DND-41 (cell line): Measurements from ENCODE around the gene AGR3.

Experiments used
- ATAC-seq: fragments of 200-7000 bp; cut with Tn5 transposase; 3 replicates; pipeline ENCODE4 v1.9.1; 2021; ENCODE audit warnings: low read depth; ENCODE audit not compliant: insufficient read depth
- DNase-seq: peaks from one replicate; pipeline ENCODE4 v3.0.0-alpha.2; 2020
- H2AFZ ChIP-seq: 2 replicates; pipeline ENCODE4 v1.6.0; 2012; ENCODE audit warnings: low read depth, low read length
- H3K27ac ChIP-seq: 2 replicates; pipeline ENCODE4 v1.5.1; 2012; ENCODE audit warnings: low read length, inconsistent platforms
- H3K27me3 ChIP-seq: fragments of 200-600 bp; sonication (generic); 2 replicates; pipeline ENCODE4 v1.6.0; 2012; ENCODE audit warnings: low read length, mild to moderate bottlenecking, inconsistent platforms; ENCODE audit not compliant: insufficient read depth, poor library complexity
- H3K36me3 ChIP-seq: 2 replicates; pipeline ENCODE4 v1.5.1; 2012; ENCODE audit warnings: low read length, inconsistent platforms; ENCODE audit not compliant: insufficient read depth
- H3K4me1 ChIP-seq: 2 replicates; pipeline ENCODE4 v1.5.1; 2012; ENCODE audit warnings: mild to moderate bottlenecking, low read length; ENCODE audit not compliant: insufficient read depth
- H3K4me2 ChIP-seq: 2 replicates; pipeline ENCODE4 v1.6.0; 2012; ENCODE audit warnings: mild to moderate bottlenecking, moderate library complexity, low read length, inconsistent platforms; ENCODE audit not compliant: insufficient read depth
- H3K4me3 ChIP-seq, 2 experiments: fragments of 200-600 bp in 1 of 2; shearing (Covaris generic) in 1 of 2; 2 replicates each; pipeline ENCODE4 v1.5.1; 2012 to 2016; ENCODE audit warnings: inconsistent platforms in 2 of 2, low read length in 2 of 2, mild to moderate bottlenecking in 2 of 2, low read depth in 1 of 2, moderate library complexity in 1 of 2
- H3K79me2 ChIP-seq: 2 replicates; pipeline ENCODE4 v1.6.0; 2012; ENCODE audit warnings: low read length, inconsistent platforms; ENCODE audit not compliant: insufficient read depth
- H3K9ac ChIP-seq: 2 replicates; pipeline ENCODE4 v1.6.0; 2012; ENCODE audit warnings: low read depth, mild to moderate bottlenecking, inconsistent platforms, low read length, moderate library complexity
- H3K9me3 ChIP-seq: 2 replicates; pipeline ENCODE4 v1.5.1; 2012; ENCODE audit warnings: low read length, moderate library complexity, mild to moderate bottlenecking, inconsistent platforms; ENCODE audit not compliant: insufficient read depth, severe bottlenecking
- H4K20me1 ChIP-seq: 2 replicates; pipeline ENCODE4 v1.6.0; 2012; ENCODE audit warnings: low read length; ENCODE audit not compliant: insufficient read depth
- EZH2 ChIP-seq: IDR thresholded peaks from 3 replicates; pipeline ENCODE4 v1.6.1; 2012; ENCODE audit warnings: borderline replicate concordance, low read depth, mild to moderate bottlenecking, moderate library complexity, low read length, inconsistent platforms; ENCODE audit not compliant: severe bottlenecking
- TF ChIP-seq, protein P1 (sequence below): IDR thresholded peaks from 2 replicates; pipeline ENCODE4 v1.5.1; 2012; ENCODE audit warnings: borderline replicate concordance, low read length, moderate library complexity, mild to moderate bottlenecking; ENCODE audit not compliant: poor library complexity, severe bottlenecking; ENCODE audit errors: extremely low read depth

Gene AGR3

GRCh38 chr7:16908561-16908960 is 26.8 kb upstream of the AGR3 start:
- Histone ChIP-seq H4K20me1 (no peaks in the 10 kb centered on the region), H3K27ac (no peak overlapping the region), H3K27me3 (no peaks in the 10 kb centered on the region), H3K4me1 (no peaks in the 10 kb centered on the region), H3K9ac (no peak overlapping the region), H3K9me3 (peaks cover 5% of the 10 kb centered on the region), H3K36me3 (no peaks in the 10 kb centered on the region), H3K79me2 (no peaks in the 10 kb centered on the region), H3K4me3 (no peak overlapping the region), H2AFZ (no peak overlapping the region), H3K4me2 (no peak overlapping the region)
- ATAC-seq (no peak), DNase-seq (no peak)
- TF ChIP-seq EZH2: no peak
- TF ChIP-seq, protein P1, sequence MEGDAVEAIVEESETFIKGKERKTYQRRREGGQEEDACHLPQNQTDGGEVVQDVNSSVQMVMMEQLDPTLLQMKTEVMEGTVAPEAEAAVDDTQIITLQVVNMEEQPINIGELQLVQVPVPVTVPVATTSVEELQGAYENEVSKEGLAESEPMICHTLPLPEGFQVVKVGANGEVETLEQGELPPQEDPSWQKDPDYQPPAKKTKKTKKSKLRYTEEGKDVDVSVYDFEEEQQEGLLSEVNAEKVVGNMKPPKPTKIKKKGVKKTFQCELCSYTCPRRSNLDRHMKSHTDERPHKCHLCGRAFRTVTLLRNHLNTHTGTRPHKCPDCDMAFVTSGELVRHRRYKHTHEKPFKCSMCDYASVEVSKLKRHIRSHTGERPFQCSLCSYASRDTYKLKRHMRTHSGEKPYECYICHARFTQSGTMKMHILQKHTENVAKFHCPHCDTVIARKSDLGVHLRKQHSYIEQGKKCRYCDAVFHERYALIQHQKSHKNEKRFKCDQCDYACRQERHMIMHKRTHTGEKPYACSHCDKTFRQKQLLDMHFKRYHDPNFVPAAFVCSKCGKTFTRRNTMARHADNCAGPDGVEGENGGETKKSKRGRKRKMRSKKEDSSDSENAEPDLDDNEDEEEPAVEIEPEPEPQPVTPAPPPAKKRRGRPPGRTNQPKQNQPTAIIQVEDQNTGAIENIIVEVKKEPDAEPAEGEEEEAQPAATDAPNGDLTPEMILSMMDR: no peak

DNA sequence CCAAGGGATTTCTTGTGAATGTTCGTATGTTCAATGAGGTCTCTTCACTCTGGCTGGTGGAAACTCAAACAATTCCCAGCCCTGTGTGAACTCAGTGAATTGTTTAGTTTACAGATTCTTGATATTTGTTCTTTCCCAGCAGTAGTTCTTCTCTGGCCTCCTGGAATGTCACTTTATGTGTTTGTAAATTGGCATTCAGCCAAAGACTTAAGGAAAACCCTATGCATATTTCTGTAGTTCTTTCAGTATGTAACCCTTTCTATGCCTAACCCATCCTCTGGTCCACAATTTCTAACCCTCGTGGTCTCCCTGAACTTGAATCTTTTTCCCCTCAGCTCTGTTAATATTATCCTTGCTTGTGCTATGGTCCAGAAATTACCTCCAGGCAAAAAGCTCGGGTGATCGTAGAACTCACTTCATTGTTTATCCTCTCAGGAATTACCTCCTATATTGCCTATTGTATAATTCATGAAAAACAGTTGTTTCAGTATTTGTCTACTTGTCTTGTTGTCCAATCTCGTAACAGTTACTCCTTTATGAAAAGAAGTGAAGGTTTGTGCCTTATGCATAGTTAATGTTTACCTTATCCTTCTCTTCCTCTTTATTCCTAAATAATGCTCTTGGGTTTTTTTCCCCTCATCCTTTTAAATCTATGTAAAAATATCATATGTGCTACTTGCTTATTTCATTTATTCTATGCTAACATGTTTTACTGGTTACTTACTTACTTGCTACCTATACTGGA is 23.7 kb upstream of the AGR3 start:
- Histone ChIP-seq H3K27ac (no peak overlapping the region), H3K4me2 (no peak overlapping the region), H2AFZ (no peak overlapping the region), H3K9ac (no peak overlapping the region), H3K4me1 (no peaks in the 10 kb centered on the region), H4K20me1 (no peaks in the 10 kb centered on the region), H3K79me2 (no peaks in the 10 kb centered on the region), H3K9me3 (no peaks in the 10 kb centered on the region), H3K4me3 (no peak overlapping the region), H3K27me3 (no peaks in the 10 kb centered on the region), H3K36me3 (no peaks in the 10 kb centered on the region)
- ATAC-seq (no peak), DNase-seq (no peak)
- no peak for TF ChIP-seq EZH2
- TF ChIP-seq, protein P1: no peak

DNA sequence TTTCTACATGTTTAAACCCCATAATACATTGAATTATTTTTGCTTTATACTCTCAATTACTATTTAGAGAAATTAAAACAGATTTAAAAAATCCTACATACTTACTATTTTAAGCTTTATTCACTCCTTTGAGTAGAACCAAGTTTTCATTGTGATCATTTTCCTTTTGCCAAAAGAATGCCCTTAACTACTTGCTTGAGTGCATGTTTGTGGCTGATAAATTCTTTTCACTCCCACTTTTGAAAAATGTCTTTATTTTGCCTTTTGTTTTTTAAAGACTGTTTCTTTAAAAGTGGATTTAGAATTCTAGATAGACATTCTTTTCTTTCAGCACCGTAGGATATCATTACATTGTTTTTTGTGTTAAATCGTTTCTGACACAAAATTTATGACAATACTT is 22.3 kb upstream of the AGR3 start:
- no peak for TF ChIP-seq EZH2
- TF ChIP-seq, protein P1: no peak
- Histone ChIP-seq H2AFZ (no peak overlapping the region), H3K27ac (no peak overlapping the region), H3K4me3 (no peak overlapping the region), H4K20me1 (no peaks in the 10 kb centered on the region), H3K4me2 (no peak overlapping the region), H3K79me2 (no peaks in the 10 kb centered on the region), H3K4me1 (no peaks in the 10 kb centered on the region), H3K9me3 (no peaks in the 10 kb centered on the region), H3K36me3 (no peaks in the 10 kb centered on the region), H3K9ac (no peak overlapping the region), H3K27me3 (no peaks in the 10 kb centered on the region)
- ATAC-seq (no peak), DNase-seq (no peak)
